IMR-90 (cell line): ENCODE measurements around the gene ARHGEF18. TPM values are rescaled to one million over a fixed set of nuclear protein-coding genes. Genes with fewer than 3 reads are reported as not detected.
A peak's percentile ranks its signal among the peaks of the same experiment; 100 is the strongest.

Experiments
- ATAC-seq: fragments of 200-7000 bp; cut with Tn5 transposase; 2 replicates; pipeline ENCODE4 v1.9.1; 2020; ENCODE audit warnings: low read depth, mild to moderate bottlenecking, moderate library complexity
- BruUV-seq: library from RNA; stranded (reverse); fragments of 400-500 nt; replicated peaks from 2 replicates; lab custom pipeline; 2021; lab: Mats Ljungman, UMichigan
- CTCF ChIA-PET: fragments of 300-600 bp; formaldehyde crosslinking; extraction: SDS; loops from one replicate; lab custom pipeline; 2021; ENCODE audit warnings: antibody characterized with exemption; lab: Yijun Ruan, JAX
- POLR2A ChIA-PET: fragments of 300-600 bp; sonication (Branson Sonifier 250); formaldehyde crosslinking; loops from one replicate; lab custom pipeline; 2022; ENCODE audit warnings: antibody characterized with exemption; ENCODE audit not compliant: unreplicated experiment; lab: Charles Lee
- DNase-seq: peaks from one replicate; pipeline ENCODE4 v3.0.0; 2013
- H2AFZ ChIP-seq: replicated peaks from 2 replicates; pipeline ENCODE3; 2013; ENCODE audit warnings: low read length, mild to moderate bottlenecking; ENCODE audit not compliant: poor library complexity
- H2AK5ac ChIP-seq: 2 replicates; pipeline ENCODE4 v1.6.1; 2013; ENCODE audit warnings: low read depth, low read length, inconsistent platforms
- H2AK9ac ChIP-seq: replicated peaks from 2 replicates; pipeline ENCODE3; 2013; ENCODE audit warnings: mild to moderate bottlenecking, low read depth, low read length, moderate library complexity; ENCODE audit not compliant: poor library complexity
- H2BK120ac ChIP-seq: 2 replicates; pipeline ENCODE4 v1.6.1; 2013; ENCODE audit warnings: low read depth, low read length, inconsistent platforms
- H2BK15ac ChIP-seq: 3 replicates; pipeline ENCODE4 v1.6.1; 2013; ENCODE audit warnings: low read depth, low read length, inconsistent platforms
- H2BK20ac ChIP-seq: 2 replicates; pipeline ENCODE4 v1.6.1; 2013; ENCODE audit warnings: low read depth, mild to moderate bottlenecking, inconsistent platforms, low read length, moderate library complexity
- H2BK5ac ChIP-seq: 2 replicates; pipeline ENCODE4 v1.6.1; 2013; ENCODE audit warnings: mild to moderate bottlenecking, low read depth, low read length, inconsistent platforms; ENCODE audit not compliant: poor library complexity, severe bottlenecking
- H3K14ac ChIP-seq: replicated peaks from 2 replicates; pipeline ENCODE4 v1.6.1; 2013; ENCODE audit warnings: low read depth, low read length, inconsistent platforms
- H3K18ac ChIP-seq: 2 replicates; pipeline ENCODE4 v1.6.1; 2013; ENCODE audit warnings: low read depth, low read length, control low read depth
- H3K23ac ChIP-seq: 2 replicates; pipeline ENCODE4 v1.6.1; 2013; ENCODE audit warnings: low read depth, low read length, inconsistent platforms
- H3K27ac ChIP-seq: 2 replicates; pipeline ENCODE4 v1.5.1; 2013; ENCODE audit warnings: mild to moderate bottlenecking, control low read depth, low read length; ENCODE audit not compliant: insufficient read depth
- H3K27me3 ChIP-seq: 2 replicates; pipeline ENCODE4 v1.6.1; 2013; ENCODE audit warnings: low read length; ENCODE audit not compliant: control insufficient read depth, insufficient read depth
- H3K36me3 ChIP-seq: 2 replicates; pipeline ENCODE4 v1.6.1; 2013; ENCODE audit warnings: low read length, mixed read lengths; ENCODE audit not compliant: control insufficient read depth, insufficient read depth
- H3K4ac ChIP-seq: 2 replicates; pipeline ENCODE4 v1.6.1; 2013; ENCODE audit warnings: low read depth, low read length, inconsistent platforms
- H3K4me1 ChIP-seq: 2 replicates; pipeline ENCODE4 v1.6.1; 2013; ENCODE audit warnings: low read length, mixed read lengths; ENCODE audit not compliant: control insufficient read depth, insufficient read depth
- H3K4me2 ChIP-seq: 2 replicates; pipeline ENCODE4 v1.6.1; 2013; ENCODE audit warnings: low read depth, mild to moderate bottlenecking, control low read depth, low read length, moderate library complexity
- H3K4me3 ChIP-seq: 2 replicates; pipeline ENCODE4 v1.5.1; 2013; ENCODE audit warnings: low read depth, mild to moderate bottlenecking, control low read depth, low read length, moderate library complexity; ENCODE audit not compliant: insufficient read depth
- H3K56ac ChIP-seq: 2 replicates; pipeline ENCODE4 v1.6.1; 2013; ENCODE audit warnings: low read length, inconsistent platforms; ENCODE audit not compliant: insufficient read depth; ENCODE audit errors: extremely low read depth
- H3K79me1 ChIP-seq, 2 experiments: 2 replicates each; pipeline ENCODE4 v1.6.1; 2013; ENCODE audit warnings: low read length in 2 of 2, inconsistent platforms in 1 of 2, low read depth in 1 of 2
- H3K9ac ChIP-seq: 2 replicates; pipeline ENCODE4 v1.6.1; 2013; ENCODE audit warnings: low read depth, low read length, control low read depth
- H3K9me1 ChIP-seq: 2 replicates; pipeline ENCODE4 v1.6.1; 2013; ENCODE audit warnings: low read length, inconsistent platforms; ENCODE audit not compliant: insufficient read depth
- H3K9me3 ChIP-seq: 2 replicates; pipeline ENCODE4 v1.6.1; 2013; ENCODE audit warnings: low read length; ENCODE audit not compliant: control insufficient read depth, insufficient read depth
- H4K20me1 ChIP-seq: 2 replicates; pipeline ENCODE4 v1.6.1; 2013; ENCODE audit warnings: low read length, inconsistent platforms; ENCODE audit not compliant: insufficient read depth
- H4K5ac ChIP-seq: 2 replicates; pipeline ENCODE4 v1.6.1; 2013; ENCODE audit warnings: mild to moderate bottlenecking, low read depth, low read length, control low read depth
- H4K8ac ChIP-seq, 2 experiments: 2 replicates each; pipeline ENCODE4 v1.6.1; 2013; ENCODE audit warnings: low read depth in 2 of 2, low read length in 2 of 2, control low read depth in 1 of 2, inconsistent platforms in 1 of 2
- H4K91ac ChIP-seq: 2 replicates; pipeline ENCODE4 v1.6.1; 2013; ENCODE audit warnings: low read depth, low read length, inconsistent platforms; ENCODE audit not compliant: insufficient read depth
- BHLHE40 ChIP-seq: fragments of 150-350 bp; IDR thresholded peaks from 2 replicates; pipeline ENCODE4 v1.6.1; 2016; ENCODE audit warnings: mild to moderate bottlenecking, low read depth, low read length
- CEBPB ChIP-seq: IDR thresholded peaks from 2 replicates; pipeline ENCODE4 v1.6.1; 2012; ENCODE audit warnings: low read depth, low read length, improper control_type of control experiment
- CHD1 ChIP-seq: IDR thresholded peaks from 2 replicates; pipeline ENCODE4 v1.6.1; 2012; ENCODE audit warnings: low read depth, low read length, improper control_type of control experiment
- FOS ChIP-seq: fragments of 150-350 bp; IDR thresholded peaks from 2 replicates; pipeline ENCODE4 v1.6.1; 2016; ENCODE audit warnings: low read depth, low read length
- MAFK ChIP-seq: IDR thresholded peaks from 2 replicates; pipeline ENCODE4 v1.6.1; 2012; ENCODE audit warnings: low read depth, low read length, improper control_type of control experiment
- MAZ ChIP-seq: IDR thresholded peaks from 2 replicates; pipeline ENCODE4 v1.6.1; 2012; ENCODE audit warnings: low read depth, mild to moderate bottlenecking, low read length, improper control_type of control experiment, moderate library complexity, borderline replicate concordance
- MXI1 ChIP-seq: IDR thresholded peaks from 2 replicates; pipeline ENCODE4 v1.6.1; 2012; ENCODE audit warnings: low read depth, mild to moderate bottlenecking, low read length, moderate library complexity, borderline replicate concordance
- NFE2L2 ChIP-seq: fragments of 150-350 bp; IDR thresholded peaks from 2 replicates; pipeline ENCODE4 v1.6.1; 2016; ENCODE audit warnings: low read depth, mild to moderate bottlenecking, low read length
- POLR2A ChIP-seq: IDR thresholded peaks from 2 replicates; pipeline ENCODE4 v1.6.1; 2012; ENCODE audit warnings: mild to moderate bottlenecking, low read depth, low read length
- RAD21 ChIP-seq: IDR thresholded peaks from 2 replicates; pipeline ENCODE4 v1.6.1; 2012; ENCODE audit warnings: low read length, improper control_type of control experiment
- RCOR1 ChIP-seq: IDR thresholded peaks from 2 replicates; pipeline ENCODE4 v1.6.1; 2012; ENCODE audit warnings: mild to moderate bottlenecking, low read length, improper control_type of control experiment; ENCODE audit not compliant: insufficient replicate concordance
- RFX5 ChIP-seq: IDR thresholded peaks from 2 replicates; pipeline ENCODE4 v1.8.0; 2012; ENCODE audit warnings: low read depth, mild to moderate bottlenecking, low read length, moderate library complexity
- SMC3 ChIP-seq: fragments of 150-350 bp; IDR thresholded peaks from 2 replicates; pipeline ENCODE4 v1.6.1; 2016; ENCODE audit warnings: low read depth, mild to moderate bottlenecking, antibody characterized with exemption, low read length, moderate library complexity
- USF2 ChIP-seq: fragments of 150-350 bp; IDR thresholded peaks from 2 replicates; pipeline ENCODE4 v1.6.1; 2017; ENCODE audit warnings: mild to moderate bottlenecking, antibody characterized with exemption, low read length, low read depth
- WGBS, 2 experiments: methylation state at CpG; one replicate each; pipeline versions ENCODE4 v1.1.5 to v1.1.7; 2013; ENCODE audit warnings: missing lambda C conversion rate in 2 of 2; ENCODE audit not compliant: insufficient read length in 1 of 2; ENCODE audit errors: extremely low coverage in 2 of 2; 5-methylcytosine and 5-hydroxymethylcytosine counted together
- dilution Hi-C: fragments of 300-500 bp; cut with HindIII; formaldehyde crosslinking; loops from one replicate; pipeline ENCODE4 v1.14.3; 2018; ENCODE audit warnings: low sequenced_read_pairs; ENCODE audit not compliant: unreplicated experiment
- in situ Hi-C: fragments of 300-500 bp; cut with MboI; formaldehyde crosslinking; loops from 3 replicates; pipeline ENCODE4 v1.14.3; 2019; ENCODE audit warnings: low sequenced_read_pairs, inconsistent platforms, mixed read lengths
- intact Hi-C: fragments of 100-400 bp; cut with micrococcal nuclease; formaldehyde crosslinking; loops from 2 replicates; pipeline ENCODE4 v1.10.0; 2022
- polyA plus RNA-seq, 3 experiments: library from polyadenylated mRNA; depleted of rRNA; stranded (reverse); fragments of >200 nt; gene quantifications; 2 replicates each; pipeline ENCODE4 v1.2.3, GENCODE V29; 2012; ENCODE audit warnings: low replicate concordance in 1 of 3
- total RNA-seq: library from RNA; depleted of rRNA; stranded (reverse); fragments of >200 nt; gene quantifications from 2 replicates; pipeline ENCODE4 v1.2.3, GENCODE V29; 2012
- TF ChIP-seq, protein P1 (sequence below): conservative IDR thresholded peaks from 2 replicates; pipeline ENCODE4 v1.5.1; 2012; ENCODE audit warnings: mild to moderate bottlenecking, low read depth, low read length, improper control_type of control experiment
- TF ChIP-seq, protein P2 (sequence below): fragments of 150-350 bp; IDR thresholded peaks from 2 replicates; pipeline ENCODE4 v1.6.1; 2016; ENCODE audit warnings: low read depth, mild to moderate bottlenecking, low read length, moderate library complexity, borderline replicate concordance

The ARHGEF18 gene
- total and polyA plus RNA-seq, 2 of the 4 experiments (the other 2 are of a cell fraction): 11.6 to 12.4 TPM

GRCh38 chr19:7391218-7391670, 42.5 kb downstream of the ARHGEF18 start:
- no peak overlapping the region for H3K18ac ChIP-seq
- no peak overlapping the region for H3K4ac ChIP-seq
- no peak overlapping the region for H3K4me2 ChIP-seq
- H3K27ac ChIP-seq: no peak overlapping the region
- H3K79me1 ChIP-seq: peaks cover 8 to 21% of the 10 kb centered on the region in 2 experiments; a peak in 3 of 4 replicates
- in situ Hi-C loops (no loop called here), intact Hi-C loops (no loop called here), dilution Hi-C loops (no loop called here)
- DNase-seq (peak; percentile 77), ATAC-seq (no peak)
- no peaks in the 10 kb centered on the region for H3K9me3 ChIP-seq
- H3K36me3 ChIP-seq: no peaks in the 10 kb centered on the region
- no peak overlapping the region for H3K23ac ChIP-seq
- H4K20me1 ChIP-seq: peaks cover 10% of the 10 kb centered on the region; the same call in 1 of the 2 replicates
- H2BK20ac ChIP-seq: no peak overlapping the region
- H2BK15ac ChIP-seq: no peak overlapping the region
- no peak overlapping the region for H3K4me3 ChIP-seq
- 83% methylated on average over 6 of the region's 14 CpGs; no CpG with 5 or more reads in 1 of the 2 experiments for WGBS, 2 experiments
- TF ChIP-seq RFX5: no peak
- no peak for TF ChIP-seq MAFK
- no peak for TF ChIP-seq USF2
- TF ChIP-seq, protein P1, sequence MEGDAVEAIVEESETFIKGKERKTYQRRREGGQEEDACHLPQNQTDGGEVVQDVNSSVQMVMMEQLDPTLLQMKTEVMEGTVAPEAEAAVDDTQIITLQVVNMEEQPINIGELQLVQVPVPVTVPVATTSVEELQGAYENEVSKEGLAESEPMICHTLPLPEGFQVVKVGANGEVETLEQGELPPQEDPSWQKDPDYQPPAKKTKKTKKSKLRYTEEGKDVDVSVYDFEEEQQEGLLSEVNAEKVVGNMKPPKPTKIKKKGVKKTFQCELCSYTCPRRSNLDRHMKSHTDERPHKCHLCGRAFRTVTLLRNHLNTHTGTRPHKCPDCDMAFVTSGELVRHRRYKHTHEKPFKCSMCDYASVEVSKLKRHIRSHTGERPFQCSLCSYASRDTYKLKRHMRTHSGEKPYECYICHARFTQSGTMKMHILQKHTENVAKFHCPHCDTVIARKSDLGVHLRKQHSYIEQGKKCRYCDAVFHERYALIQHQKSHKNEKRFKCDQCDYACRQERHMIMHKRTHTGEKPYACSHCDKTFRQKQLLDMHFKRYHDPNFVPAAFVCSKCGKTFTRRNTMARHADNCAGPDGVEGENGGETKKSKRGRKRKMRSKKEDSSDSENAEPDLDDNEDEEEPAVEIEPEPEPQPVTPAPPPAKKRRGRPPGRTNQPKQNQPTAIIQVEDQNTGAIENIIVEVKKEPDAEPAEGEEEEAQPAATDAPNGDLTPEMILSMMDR: no peak
- TF ChIP-seq MAZ: no peak
- no peak for TF ChIP-seq MXI1
- no peak for TF ChIP-seq BHLHE40
- TF ChIP-seq RCOR1: no peak
- no peak for TF ChIP-seq SMC3
- TF ChIP-seq FOS: no peak; the same call in 1 of the 2 replicates
- no peak for TF ChIP-seq RAD21
- no peak for TF ChIP-seq CHD1
- TF ChIP-seq POLR2A: no peak
- TF ChIP-seq NFE2L2: no peak
- TF ChIP-seq, protein P2, sequence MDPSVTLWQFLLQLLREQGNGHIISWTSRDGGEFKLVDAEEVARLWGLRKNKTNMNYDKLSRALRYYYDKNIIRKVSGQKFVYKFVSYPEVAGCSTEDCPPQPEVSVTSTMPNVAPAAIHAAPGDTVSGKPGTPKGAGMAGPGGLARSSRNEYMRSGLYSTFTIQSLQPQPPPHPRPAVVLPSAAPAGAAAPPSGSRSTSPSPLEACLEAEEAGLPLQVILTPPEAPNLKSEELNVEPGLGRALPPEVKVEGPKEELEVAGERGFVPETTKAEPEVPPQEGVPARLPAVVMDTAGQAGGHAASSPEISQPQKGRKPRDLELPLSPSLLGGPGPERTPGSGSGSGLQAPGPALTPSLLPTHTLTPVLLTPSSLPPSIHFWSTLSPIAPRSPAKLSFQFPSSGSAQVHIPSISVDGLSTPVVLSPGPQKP: no peak
- no peak for TF ChIP-seq CEBPB
- H2AK5ac ChIP-seq: no peak overlapping the region
- no peak overlapping the region for H3K14ac ChIP-seq
- H2BK120ac ChIP-seq: no peak overlapping the region
- ChIA-PET CTCF (no interaction called here), POLR2A (interaction anchor here (0.7 kb wide), 1 partner anchor 14 kb away, joined by 10 read pairs; no protein-coding TSS in a partner anchor)
- H4K91ac ChIP-seq: no peak overlapping the region
- no peak overlapping the region for H3K56ac ChIP-seq
- H3K4me1 ChIP-seq: peaks cover 3% of the 10 kb centered on the region; the same call in 1 of the 2 replicates
- H2AK9ac ChIP-seq: no peak overlapping the region
- peaks cover 2% of the 10 kb centered on the region; the same call in 1 of the 2 replicates for H3K9me1 ChIP-seq
- no peak overlapping the region; a peak in 1 of 4 replicates for H4K8ac ChIP-seq
- no TSS peak for BruUV-seq
- H3K27me3 ChIP-seq: no peaks in the 10 kb centered on the region
- H3K9ac ChIP-seq: no peak overlapping the region
- H4K5ac ChIP-seq: no peak overlapping the region
- H2AFZ ChIP-seq: peak overlapping the region; percentile 45
- peak overlapping the region; percentile 20 for H2BK5ac ChIP-seq
